ENCODE measurements around the gene TLCD3B.

TLCD3B gene

GRCh38 chr16:29987371-29988085 lies 43.5 kb downstream of the TLCD3B start:
- DNase-seq = no peak

GRCh38 chr16:29986931-29987330 lies 44.1 kb downstream of the TLCD3B start:
- DNase-seq = no peak

- DNase-seq = no peak
Measured at GRCh38 chr16:29986231-29986630, 44.8 kb downstream of the TLCD3B start.

- no peak for DNase-seq
Measured at GRCh38 chr16:29985271-29985811, 45.7 kb downstream of the TLCD3B start.

- no peak for DNase-seq
Measured at GRCh38 chr16:29984764-29985147, 46.3 kb downstream of the TLCD3B start.

- DNase-seq = no peak
Measured at GRCh38 chr16:29984137-29984763, 46.8 kb downstream of the TLCD3B start.

GRCh38 chr16:29983420-29984136 lies 47.5 kb downstream of the TLCD3B start:
- no peak for DNase-seq

- no peak for DNase-seq
Measured at GRCh38 chr16:29982560-29983419, 48.3 kb downstream of the TLCD3B start.

GRCh38 chr16:29978564-29979270 lies 52.4 kb downstream of the TLCD3B start:
- no peak for DNase-seq

GRCh38 chr16:29978081-29978480 lies 53.0 kb downstream of the TLCD3B start:
- no peak for DNase-seq

- DNase-seq = no peak
Measured at GRCh38 chr16:29977063-29977825, 53.8 kb downstream of the TLCD3B start.

- no peak for DNase-seq
Measured at GRCh38 chr16:29975811-29976511, 55.1 kb downstream of the TLCD3B start.

GRCh38 chr16:29975134-29975538 lies 55.9 kb downstream of the TLCD3B start:
- DNase-seq = no peak
